PFSK-1 (cell line): ENCODE results near the gene SULF2.

ENCODE experiments used
- FOXP2 ChIP-seq: optimal IDR thresholded peaks from 2 replicates; pipeline ENCODE3; 2011; ENCODE audit warnings: borderline replicate concordance, control low read depth, inconsistent platforms; ENCODE audit not compliant: insufficient read depth; ENCODE audit errors: extremely low read length, extremely low read depth
- POLR2AphosphoS5 ChIP-seq: IDR thresholded peaks from 2 replicates; pipeline ENCODE4 v1.6.1; 2012; ENCODE audit warnings: low read depth, mild to moderate bottlenecking, control low read depth, low read length, moderate library complexity
- REST ChIP-seq, 2 experiments: IDR thresholded peaks; 2 replicates each; pipeline versions ENCODE4 v1.6.1 to v1.8.0; 2011 to 2012; ENCODE audit warnings: low read depth in 2 of 2, low read length in 2 of 2, control low read depth in 1 of 2, inconsistent platforms in 1 of 2, mild to moderate bottlenecking in 1 of 2, moderate library complexity in 1 of 2; ENCODE audit not compliant: insufficient read depth in 1 of 2
- SIN3A ChIP-seq: IDR thresholded peaks from 2 replicates; pipeline ENCODE4 v1.6.1; 2012; ENCODE audit warnings: mild to moderate bottlenecking, low read length, moderate library complexity, borderline replicate concordance; ENCODE audit not compliant: insufficient read depth
- TAF1 ChIP-seq: IDR thresholded peaks from 2 replicates; pipeline ENCODE4 v1.6.1; 2012; ENCODE audit warnings: low read length, control low read depth, borderline replicate concordance; ENCODE audit not compliant: insufficient read depth

- TF ChIP-seq POLR2AphosphoS5 = no peak
- TF ChIP-seq REST (IDR thresholded peaks at IDR 0.05; ENCODE audit: insufficient read depth in 1 of 2, low read depth in 2 of 2, low read length in 2 of 2) = no peak
- TF ChIP-seq SIN3A = no peak
- no peak for TF ChIP-seq TAF1
- TF ChIP-seq FOXP2 = no peak
Measured at GRCh38 chr20:47760686-47761481, 24.4 kb downstream of the SULF2 start.
